GM12878 (cell line): ENCODE results near the gene GRIN2D. TPM values are rescaled to one million over a fixed set of nuclear protein-coding genes. Genes with fewer than 3 reads are reported as not detected.
A peak's percentile ranks its signal among the peaks of the same experiment; 100 is the strongest.

ENCODE experiments used
- ATF3 ChIP-seq: IDR thresholded peaks from 2 replicates; pipeline ENCODE4 v1.6.1; 2011; ENCODE audit warnings: low read depth, mild to moderate bottlenecking, low read length, moderate library complexity, borderline replicate concordance; ENCODE audit errors: extremely low read depth
- ATF7 ChIP-seq: fragments of 450-650 bp; IDR thresholded peaks from 2 replicates; pipeline ENCODE4 v1.6.1; 2016; ENCODE audit warnings: low read depth, mild to moderate bottlenecking
- CBX5 ChIP-seq: sonication (generic); IDR thresholded peaks from 2 replicates; pipeline ENCODE4 v1.6.1; 2016; ENCODE audit warnings: low read depth, moderate library complexity, mild to moderate bottlenecking, inconsistent platforms
- CREB1 ChIP-seq: IDR thresholded peaks from 2 replicates; pipeline ENCODE4 v1.6.1; 2012; ENCODE audit warnings: low read depth, mild to moderate bottlenecking, inconsistent platforms
- CREM ChIP-seq: IDR thresholded peaks from 2 replicates; pipeline ENCODE4 v1.6.1; 2014; ENCODE audit warnings: antibody characterized with exemption, low read depth
- CTCF ChIP-seq, 3 experiments: IDR thresholded peaks in 2 of 3; conservative IDR thresholded peaks in 1 of 3; 2 replicates each; pipeline ENCODE4 v1.5.1; 2011; ENCODE audit warnings: low read depth in 3 of 3, low read length in 3 of 3, mild to moderate bottlenecking in 3 of 3, control low read depth in 2 of 3, moderate library complexity in 2 of 3, inconsistent platforms in 1 of 3, mixed read lengths in 1 of 3; ENCODE audit not compliant: control insufficient read depth in 2 of 3, insufficient read depth in 1 of 3; ENCODE audit errors: extremely low read depth in 1 of 3
- ELK1 ChIP-seq: IDR thresholded peaks from 2 replicates; pipeline ENCODE4 v1.6.1; 2012; ENCODE audit warnings: low read depth, low read length, improper control_type of control experiment
- HDGF ChIP-seq: fragments of 450-650 bp; IDR thresholded peaks from 2 replicates; pipeline ENCODE4 v1.6.1; 2016; ENCODE audit warnings: antibody characterized with exemption
- IKZF1 ChIP-seq: fragments of 450-650 bp; conservative IDR thresholded peaks from 2 replicates; pipeline ENCODE4 v1.6.1; 2017; ENCODE audit warnings: antibody characterized with exemption, mild to moderate bottlenecking
- IRF4 ChIP-seq: IDR thresholded peaks from 2 replicates; pipeline ENCODE4 v1.6.1; 2011; ENCODE audit warnings: low read depth, low read length
- KLF5 ChIP-seq: fragments of 450-650 bp; IDR thresholded peaks from 2 replicates; pipeline ENCODE4 v1.6.1; 2014; ENCODE audit warnings: mild to moderate bottlenecking; ENCODE audit not compliant: partially characterized antibody
- PAX8 ChIP-seq: fragments of 450-650 bp; IDR thresholded peaks from 2 replicates; pipeline ENCODE4 v1.6.1; 2017; ENCODE audit warnings: mild to moderate bottlenecking, moderate library complexity
- PKNOX1 ChIP-seq: fragments of 450-650 bp; IDR thresholded peaks from 2 replicates; pipeline ENCODE4 v1.6.1; 2016; ENCODE audit warnings: mild to moderate bottlenecking
- POU2F2 ChIP-seq: IDR thresholded peaks from 3 replicates; pipeline ENCODE4 v1.6.1; 2011; ENCODE audit warnings: low read depth, mild to moderate bottlenecking, low read length, borderline replicate concordance
- RELB ChIP-seq: fragments of 450-650 bp; IDR thresholded peaks from 2 replicates; pipeline ENCODE4 v1.6.1; 2017; ENCODE audit warnings: low read depth, mild to moderate bottlenecking, moderate library complexity
- SIX5 ChIP-seq: IDR thresholded peaks from 2 replicates; pipeline ENCODE4 v1.6.1; 2011; ENCODE audit warnings: mild to moderate bottlenecking, low read depth, low read length, moderate library complexity; ENCODE audit not compliant: severe bottlenecking
- SREBF1 ChIP-seq: IDR thresholded peaks from 2 replicates; pipeline ENCODE4 v1.6.1; 2012; ENCODE audit warnings: mild to moderate bottlenecking, low read length
- SREBF2 ChIP-seq: IDR thresholded peaks from 2 replicates; pipeline ENCODE4 v1.6.1; 2012; ENCODE audit warnings: mild to moderate bottlenecking, low read length
- TARDBP ChIP-seq: IDR thresholded peaks from 2 replicates; pipeline ENCODE4 v1.6.1; 2016; ENCODE audit warnings: borderline replicate concordance
- YY1 ChIP-seq: IDR thresholded peaks from 2 replicates; pipeline ENCODE4 v1.6.1; 2011; ENCODE audit warnings: low read depth, mild to moderate bottlenecking, low read length
- polyA plus RNA-seq, 11 experiments: library from polyadenylated mRNA; depleted of rRNA in 4 of 11; unstranded in 6 of 11; stranded (reverse) in 5 of 11; fragments of >200 nt; fragmentation: Nextera tagmentation in 4 of 11; fragmentation: Illumina TruSeq in 1 of 11; extraction: Ambion mirVana in 4 of 11; extraction: Trizol in 1 of 11; gene quantifications; 1 replicate in 1 of 11; 2 replicates in 10 of 11; pipeline versions ENCODE4 v1.2.1 to v1.2.3, GENCODE V29; 2011 to 2016; ENCODE audit warnings: inconsistent platforms in 2 of 11, missing spikeins in 2 of 11, low read depth in 1 of 11
- total RNA-seq, 4 experiments: library from RNA; depleted of rRNA in 3 of 4; stranded (reverse); fragments of >200 nt in 3 of 4; fragmentation: Illumina TruSeq in 1 of 4; extraction: Trizol in 1 of 4; gene quantifications; 2 replicates each; pipeline versions ENCODE4 v1.2.1 to v1.2.3, GENCODE V29; 2013 to 2021

GRIN2D gene
- total and polyA plus RNA-seq, 10 of the 15 experiments (the other 5 are each of a cell fraction or from before 2014, with no cell fraction given) = 0.03 to 0.38 (median 0.04) TPM; not detected in 3

- TF ChIP-seq SREBF2 (no peak), CTCF (IDR thresholded peaks at IDR 0.05 in 2 of 3, conservative IDR thresholded peaks at IDR 0.05 in 1 of 3; ENCODE audit: control insufficient read depth in 2 of 3, extremely low read depth in 1 of 3, insufficient read depth in 1 of 3, low read depth in 3 of 3, low read length in 3 of 3) (no peak), YY1 (peak; percentile 85), ATF3 (0 out of 2 replicates have a peak, but pooled peaks have one; percentile 29), CREM (peak; percentile 89), PAX8 (no peak), CBX5 (no peak), SIX5 (peak; percentile 99), ATF7 (peak; percentile 49), IRF4 (peak; percentile 67; the same call in 1 of the 2 replicates), RELB (0 out of 2 replicates have a peak, but pooled peaks have one; percentile 47), IKZF1 (peak; percentile 94), ELK1 (0 out of 2 replicates have a peak, but pooled peaks have one; percentile 25), HDGF (peak; percentile 68; the same call in 1 of the 2 replicates), SREBF1 (peak; percentile 82), TARDBP (peak; percentile 89), POU2F2 (peak; percentile 35; the same call in 1 of the 3 replicates), KLF5 (no peak), PKNOX1 (peak; percentile 19; the same call in 1 of the 2 replicates), CREB1 (peak; percentile 69; the same call in 1 of the 2 replicates)
Measured at GRCh38 chr19:48403606-48404005, 10.1 kb downstream of the GRIN2D start (continued).
